KBM-7 (cell line): ENCODE data around the gene PARL.

Source experiments
- DNase-seq: peaks from one replicate; pipeline ENCODE4 v3.0.0-alpha.2; 2015
- in situ Hi-C: fragments of 300-500 bp; cut with MboI; formaldehyde crosslinking; loops from 2 replicates; pipeline ENCODE4 v1.14.3; 2020; ENCODE audit warnings: low sequenced_read_pairs, low pct_unique_long_range_greater_than_20kb, mixed read lengths

The PARL gene

GRCh38 chr3:183826448-183827250 is 58.0 kb downstream of the PARL start:
- DNase-seq, result no peak
- in situ Hi-C loops, result no loop called here

- peak; percentile 86 for DNase-seq
- in situ Hi-C loops, result no loop called here
These were observed 59.1 kb downstream of the PARL start, which contains the start of gene MAP6D1 for GRCh38 chr3:183825456-183826161. Gene MAP6D1 (minus strand): TSS chr3:183825577. CDS start chr3:183825547, 30 bp downstream.

DNA sequence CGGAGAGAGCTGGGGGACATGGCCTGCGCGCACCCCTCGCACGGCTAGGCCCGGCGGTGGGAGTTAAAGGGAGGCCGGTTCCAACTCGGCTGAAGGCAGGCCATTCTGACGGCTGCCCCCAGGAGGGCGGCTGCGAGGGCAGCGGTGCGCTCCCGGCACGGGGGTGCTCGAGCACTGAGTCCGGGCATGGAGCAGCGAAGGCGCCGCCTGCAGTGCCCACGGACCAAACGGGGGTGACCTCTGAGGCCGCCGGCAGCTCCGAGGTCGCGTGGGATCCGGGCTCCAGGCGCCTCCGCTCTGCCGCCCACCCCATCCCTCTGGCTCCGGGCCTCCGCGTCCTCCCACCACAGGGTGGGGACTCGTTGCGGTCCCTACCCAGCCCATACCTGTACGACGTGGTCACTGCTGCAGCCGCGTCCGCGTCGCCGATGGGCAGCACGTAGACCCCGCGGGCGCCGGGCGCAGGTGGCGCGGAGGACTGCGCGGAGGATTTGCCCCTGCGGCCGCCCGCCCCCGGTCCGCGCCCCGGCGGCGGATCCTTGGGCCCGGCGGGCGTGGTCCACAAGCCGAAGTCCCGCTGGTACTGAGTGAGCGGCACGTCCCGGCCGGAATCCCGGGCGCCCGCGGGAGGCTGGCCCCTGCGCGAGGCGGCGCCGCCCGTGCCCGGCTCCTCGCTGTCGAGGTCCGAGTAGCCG is 59.8 kb downstream of the PARL start:
- in situ Hi-C loops, result no loop called here
- DNase-seq, result peak; percentile 24

DNA sequence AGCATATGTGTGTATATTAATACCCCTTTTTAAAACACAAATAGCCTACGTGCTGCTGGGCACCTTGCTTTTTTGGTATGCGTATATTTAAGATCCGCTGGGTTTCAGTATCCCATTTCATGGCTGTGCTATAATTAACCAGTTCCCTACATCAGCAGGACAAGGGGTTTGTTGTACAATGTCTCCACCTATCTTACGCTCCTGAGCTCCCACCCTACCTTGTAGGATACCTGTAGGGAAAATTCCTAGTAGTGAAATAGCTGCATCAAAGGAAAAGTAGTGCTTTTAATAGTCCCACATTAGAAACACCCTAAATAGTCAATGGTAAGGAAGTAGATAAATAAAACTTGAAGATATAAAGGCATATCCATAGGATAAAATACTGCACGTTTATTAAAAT is 60.7 kb downstream of the PARL start:
- peak; percentile 26 for DNase-seq
- in situ Hi-C loops, result no loop called here

DNA sequence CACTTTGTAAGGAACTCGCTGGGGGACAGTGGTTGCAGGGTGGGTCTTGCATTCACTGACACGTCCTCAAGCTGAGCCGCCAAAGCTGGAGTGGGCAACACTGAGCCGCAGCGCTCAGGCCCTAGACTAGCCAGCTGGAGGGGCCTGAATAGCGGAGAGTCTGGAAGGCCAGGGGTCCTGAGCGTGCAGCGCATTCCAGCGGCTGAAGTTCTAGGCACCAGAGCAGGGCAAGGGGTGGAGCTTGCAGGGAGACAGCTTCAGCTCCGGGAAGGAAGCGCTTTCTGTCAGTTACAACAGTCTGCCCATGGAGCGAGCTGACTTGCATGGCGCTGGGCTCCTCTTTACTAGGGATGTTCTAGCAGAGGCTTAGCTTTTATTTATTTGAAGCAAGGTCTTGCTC is 62.0 kb downstream of the PARL start:
- in situ Hi-C loops, result no loop called here
- DNase-seq, result no peak

DNA sequence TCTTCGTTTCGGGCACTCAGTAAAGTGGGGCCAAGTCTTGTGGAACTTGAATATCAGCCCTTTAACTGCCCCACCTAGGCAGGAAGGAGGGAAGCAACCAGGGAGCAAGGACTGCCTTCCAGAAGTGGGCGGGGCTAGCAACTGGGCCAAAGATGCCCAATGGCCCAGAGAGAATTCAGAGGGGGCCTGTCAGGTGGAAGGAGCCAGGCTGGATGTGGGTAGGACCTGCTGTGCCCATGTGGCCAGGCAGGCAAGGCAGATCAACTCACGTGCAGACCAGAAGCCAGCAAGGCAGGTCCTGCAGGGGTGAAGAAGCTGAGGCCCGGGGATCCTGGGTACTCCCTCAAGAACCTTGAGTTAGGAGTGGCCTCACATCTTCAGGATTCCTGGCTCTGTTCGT is 64.8 kb downstream of the PARL start:
- DNase-seq, result no peak
- in situ Hi-C loops, result no loop called here

- no peak for DNase-seq
- in situ Hi-C loops, result no loop called here
These were observed 65.7 kb downstream of the PARL start for GRCh38 chr3:183818706-183819624.

DNA sequence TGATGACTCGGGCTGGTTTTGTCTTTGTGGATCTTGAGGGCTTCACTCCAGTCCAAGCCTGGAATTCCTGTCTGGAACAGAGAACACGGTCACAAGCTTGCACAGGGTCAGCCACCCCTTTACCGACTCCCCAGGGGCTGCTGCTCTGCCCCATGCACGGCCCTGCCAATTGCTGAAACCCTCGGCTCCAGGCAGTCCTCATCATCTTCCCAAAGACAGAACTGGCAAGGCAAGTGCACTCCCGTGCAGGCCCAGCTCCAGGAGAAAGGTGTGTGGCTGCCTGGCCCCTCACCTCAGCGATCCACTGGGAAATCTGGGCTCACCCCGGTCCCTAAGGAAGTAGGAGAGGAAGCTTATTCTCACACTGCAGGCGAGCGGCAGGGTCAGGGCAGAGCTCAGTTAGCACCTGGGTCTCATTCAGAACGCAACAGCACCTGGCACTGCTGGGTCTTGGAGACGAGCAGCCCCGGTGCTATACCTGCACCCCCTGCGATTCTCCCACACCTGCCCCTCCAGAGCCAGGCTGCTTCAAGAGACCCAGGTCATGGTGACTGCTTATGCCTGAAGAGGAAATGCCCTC is 66.5 kb downstream of the PARL start:
- DNase-seq, result no peak
- in situ Hi-C loops, result no loop called here

- no peak for DNase-seq
- in situ Hi-C loops, result no loop called here
These were observed 67.0 kb downstream of the PARL start for GRCh38 chr3:183817639-183818038.

GRCh38 chr3:183816681-183817510 is 67.8 kb downstream of the PARL start:
- DNase-seq, result no peak
- in situ Hi-C loops, result no loop called here

DNA sequence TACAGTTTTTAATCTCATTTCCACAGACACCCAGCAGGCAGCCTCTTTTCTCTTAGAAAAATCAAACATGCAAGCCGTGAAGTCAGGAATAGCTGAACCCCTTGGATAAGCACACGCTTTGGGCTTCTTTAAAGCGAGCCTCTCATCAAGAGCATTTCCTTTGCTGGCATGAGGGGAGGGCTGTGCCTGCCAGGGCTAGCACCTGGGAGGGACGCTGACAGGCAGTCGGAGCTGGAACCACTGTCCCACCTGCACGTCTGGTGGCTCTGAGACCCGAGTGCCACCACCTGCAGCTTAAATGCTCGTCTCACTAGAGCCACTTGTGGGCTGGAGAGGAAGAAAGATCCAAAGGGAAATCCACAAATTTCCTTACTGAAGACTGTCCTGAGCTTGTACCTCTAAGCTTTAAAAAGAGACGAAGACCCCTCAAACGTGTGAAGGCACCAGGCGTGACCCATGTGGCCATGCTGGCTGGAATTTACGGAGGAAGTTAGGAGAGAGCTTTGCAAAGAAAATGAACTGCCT is 68.7 kb downstream of the PARL start:
- in situ Hi-C loops, result no loop called here
- no peak for DNase-seq

DNA sequence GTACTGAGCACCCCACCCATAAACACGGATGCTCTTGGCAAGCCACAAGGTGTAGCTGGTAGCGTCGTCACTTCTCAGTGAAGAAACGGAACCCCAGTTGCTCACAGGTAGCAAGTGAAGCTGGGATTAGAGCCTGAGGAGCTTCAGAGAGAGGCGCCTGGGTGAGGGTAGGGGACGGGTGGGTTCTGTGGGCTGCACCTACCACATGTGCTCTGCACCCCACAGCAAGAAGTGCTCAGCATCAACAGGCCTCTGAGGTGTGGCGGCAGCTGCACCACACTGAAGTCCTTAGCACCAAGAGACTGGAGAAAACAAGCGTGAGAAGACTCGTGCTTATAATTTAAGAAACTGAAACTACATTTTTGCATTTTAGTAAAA is 69.1 kb downstream of the PARL start:
- in situ Hi-C loops, result no loop called here
- no peak for DNase-seq

DNA sequence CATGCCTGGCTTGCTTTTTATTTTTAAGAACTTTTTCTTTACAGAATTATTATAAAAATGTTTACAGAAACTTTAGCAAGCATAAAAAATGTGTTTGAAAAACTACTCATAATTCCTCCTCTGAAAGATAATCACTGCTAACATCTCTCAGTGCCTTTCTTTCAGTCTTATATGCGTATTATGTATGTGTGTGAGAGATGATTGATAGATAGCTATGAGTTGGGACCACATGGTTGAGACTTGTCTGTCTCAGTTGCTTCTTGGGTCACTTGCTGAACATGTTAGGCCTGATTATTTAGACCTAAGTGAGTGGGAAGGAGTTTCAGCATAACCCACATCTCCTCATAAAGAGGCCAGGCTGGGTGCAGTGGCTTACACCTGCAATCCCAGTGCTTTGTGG is 70.4 kb downstream of the PARL start:
- in situ Hi-C loops, result no loop called here
- no peak for DNase-seq

- in situ Hi-C loops, result no loop called here
- no peak for DNase-seq
These were observed 71.8 kb downstream of the PARL start for GRCh38 chr3:183812761-183813445.

GRCh38 chr3:183811638-183812037 is 73.0 kb downstream of the PARL start:
- in situ Hi-C loops, result no loop called here
- DNase-seq, result no peak

GRCh38 chr3:183810643-183811594 is 73.8 kb downstream of the PARL start:
- in situ Hi-C loops, result no loop called here

More at GRCh38 chr3:183810643-183811594, 73.8 kb downstream of the PARL start:
- no peak for DNase-seq
